K562 (cell line): Measurements from ENCODE around the gene EEF1A2. TPM values are rescaled to one million over a fixed set of nuclear protein-coding genes. Genes with fewer than 3 reads are reported as not detected.
A peak's percentile ranks its signal among the peaks of the same experiment; 100 is the strongest.

ENCODE experiments used
- ATAC-seq: fragments of 200-7000 bp; cut with Tn5 transposase; 3 replicates; pipeline ENCODE4 v1.9.1; 2020; ENCODE audit warnings: moderate library complexity
- BruUV-seq: library from RNA; stranded (reverse); fragments of 400-500 nt; replicated peaks from 2 replicates; lab custom pipeline; 2021; lab: Mats Ljungman, UMichigan
- CTCF ChIA-PET: fragments of 300-600 bp; formaldehyde crosslinking; extraction: SDS; loops from one replicate; lab custom pipeline; 2021; ENCODE audit warnings: low intra/inter-chr PET ratio; lab: Yijun Ruan, JAX
- POLR2A ChIA-PET: fragments of 300-600, 350-650 bp; sonication (Branson Sonifier 250); formaldehyde crosslinking; extraction: SDS; loops from one replicate; lab custom pipeline; 2021; ENCODE audit warnings: antibody characterized with exemption, inconsistent platforms; lab: Yijun Ruan, JAX
- DNase-seq, 4 experiments: peaks; one replicate each; pipeline versions ENCODE4 v3.0.0 to v3.0.0-alpha.2; 2011 to 2018; ENCODE audit warnings: low spot score in 3 of 4, mixed read lengths in 3 of 4; ENCODE audit errors: extremely low read depth in 1 of 4
- FAIRE-seq: peaks from 2 replicates; lab custom pipeline; 2011; peaks lifted over from hg19 to GRCh38; lab: Jason Lieb, UNC
- H2AFZ ChIP-seq: 2 replicates; pipeline ENCODE4 v1.6.0; 2011; ENCODE audit warnings: low read depth, low read length, control low read depth, inconsistent platforms
- H3K27ac ChIP-seq: fragments of 200-600 bp; 3 replicates; pipeline ENCODE4 v1.8.0; 2011; ENCODE audit warnings: low read depth, mild to moderate bottlenecking, control low read depth, inconsistent platforms, low read length, moderate library complexity, mixed read lengths; ENCODE audit errors: extremely low read depth
- H3K27me3 ChIP-seq, 2 experiments: fragments of 300-600 bp in 1 of 2; 2 replicates in 1 of 2; 3 replicates in 1 of 2; pipeline versions ENCODE4 v1.6.0 to v1.8.0; 2011; ENCODE audit warnings: inconsistent platforms in 2 of 2, low read length in 2 of 2, mild to moderate bottlenecking in 1 of 2, mixed read lengths in 1 of 2, moderate library complexity in 1 of 2; ENCODE audit not compliant: control insufficient read depth in 2 of 2, insufficient read depth in 2 of 2
- H3K36me3 ChIP-seq: fragments of 300-600 bp; 3 replicates; pipeline ENCODE4 v1.8.0; 2011; ENCODE audit warnings: mild to moderate bottlenecking, low read length, inconsistent platforms; ENCODE audit not compliant: control insufficient read depth, insufficient read depth
- H3K4me1 ChIP-seq, 2 experiments: fragments of 200-600 bp in 1 of 2; replicated peaks in 1 of 2; 2 replicates in 1 of 2; 3 replicates in 1 of 2; pipeline versions ENCODE4 v1.5.1 to v1.8.0; 2011; ENCODE audit warnings: inconsistent platforms in 2 of 2, low read length in 2 of 2, mild to moderate bottlenecking in 1 of 2, mixed read lengths in 1 of 2, moderate library complexity in 1 of 2; ENCODE audit not compliant: control insufficient read depth in 2 of 2, insufficient read depth in 2 of 2
- H3K4me2 ChIP-seq: 2 replicates; pipeline ENCODE4 v1.6.1; 2011; ENCODE audit warnings: low read length, control low read depth, inconsistent platforms, mixed read lengths; ENCODE audit not compliant: insufficient read depth
- H3K4me3 ChIP-seq: fragments of 200-600 bp; sonication (generic), shearing (Covaris generic); 2 replicates; pipeline ENCODE4 v1.5.1; 2016; ENCODE audit warnings: control low read depth, inconsistent platforms
- H3K79me2 ChIP-seq: fragments of 200-600 bp; 3 replicates; pipeline ENCODE4 v1.8.0; 2011; ENCODE audit warnings: low read length, inconsistent platforms; ENCODE audit not compliant: control insufficient read depth, insufficient read depth
- H3K9ac ChIP-seq, 2 experiments: 2 replicates each; pipeline versions ENCODE4 v1.6.0 to v1.6.1; 2011; ENCODE audit warnings: low read depth in 2 of 2, low read length in 2 of 2, control low read depth in 1 of 2, inconsistent platforms in 1 of 2, mild to moderate bottlenecking in 1 of 2, mixed read lengths in 1 of 2; ENCODE audit not compliant: insufficient read depth in 1 of 2
- H3K9me1 ChIP-seq: one replicate; pipeline ENCODE4 v1.6.0; 2011; ENCODE audit warnings: inconsistent platforms, mild to moderate bottlenecking, low read length, moderate library complexity; ENCODE audit not compliant: control insufficient read depth, insufficient read depth
- H3K9me3 ChIP-seq: replicated peaks from 2 replicates; pipeline ENCODE4 v1.5.1; 2011; ENCODE audit warnings: low read depth, low read length, inconsistent platforms; ENCODE audit not compliant: control insufficient read depth, insufficient read depth
- H4K20me1 ChIP-seq: replicated peaks from 2 replicates; pipeline ENCODE4 v1.6.1; 2011; ENCODE audit warnings: low read length, inconsistent platforms, mixed read lengths; ENCODE audit not compliant: control insufficient read depth, insufficient read depth
- ATF1 ChIP-seq, 2 experiments: fragments of 450-650 bp in 1 of 2; IDR thresholded peaks; 2 replicates each; pipeline ENCODE4 v1.6.1; 2016; ENCODE audit warnings: missing compliant biosample characterization in 1 of 2, missing genetic modification characterization in 1 of 2
- CREB3L1 ChIP-seq: fragments of 450-650 bp; IDR thresholded peaks from 2 replicates; pipeline ENCODE4 v1.6.1; 2014; ENCODE audit warnings: low read depth, mild to moderate bottlenecking, moderate library complexity, borderline replicate concordance
- DIDO1 ChIP-seq: fragments of 450-650 bp; IDR thresholded peaks from 2 replicates; pipeline ENCODE4 v1.6.1; 2016; ENCODE audit warnings: low read depth, missing biosample characterization, missing genetic modification characterization
- E2F6 ChIP-seq, 2 experiments: IDR thresholded peaks; 2 replicates each; pipeline ENCODE4 v1.6.1; 2011; ENCODE audit warnings: borderline replicate concordance in 1 of 2, control low read depth in 1 of 2, low read depth in 1 of 2, low read length in 1 of 2, mild to moderate bottlenecking in 1 of 2, mixed read lengths in 1 of 2, moderate library complexity in 1 of 2; ENCODE audit not compliant: insufficient read depth in 1 of 2, insufficient read length in 1 of 2, poor library complexity in 1 of 2, severe bottlenecking in 1 of 2; ENCODE audit errors: extremely low read depth in 1 of 2
- MAX ChIP-seq: sonication (generic); formaldehyde crosslinking; IDR thresholded peaks from 2 replicates; pipeline ENCODE4 v1.9.0; 2022; ENCODE audit warnings: mild to moderate bottlenecking, missing genetic modification reagents
- NRF1 ChIP-seq, 2 experiments: fragments of 450-650 bp; IDR thresholded peaks in 1 of 2; conservative IDR thresholded peaks in 1 of 2; 2 replicates each; pipeline ENCODE4 v1.6.1; 2014; ENCODE audit warnings: mild to moderate bottlenecking in 2 of 2
- TOE1 ChIP-seq, 2 experiments: fragments of 450-650 bp in 1 of 2; sonication (generic) in 1 of 2; formaldehyde crosslinking in 1 of 2; IDR thresholded peaks; 2 replicates each; pipeline versions ENCODE4 v1.7.1 to v1.8.0; 2016 to 2022; ENCODE audit warnings: borderline replicate concordance in 2 of 2, mild to moderate bottlenecking in 2 of 2, antibody characterized with exemption in 1 of 2, inconsistent platforms in 1 of 2, low read depth in 1 of 2, missing genetic modification reagents in 1 of 2, moderate library complexity in 1 of 2
- USF2 ChIP-seq: sonication (generic); formaldehyde crosslinking; IDR thresholded peaks from 2 replicates; pipeline ENCODE4 v1.5.0; 2020; ENCODE audit warnings: missing genetic modification reagents
- ZBTB33 ChIP-seq: sonication (generic); formaldehyde crosslinking; IDR thresholded peaks from 2 replicates; pipeline ENCODE4 v1.8.1; 2023; ENCODE audit warnings: mild to moderate bottlenecking, missing genetic modification reagents
- ZNF12 ChIP-seq: sonication (generic); formaldehyde crosslinking; IDR thresholded peaks from 2 replicates; pipeline ENCODE4 v1.4.0; 2020; ENCODE audit warnings: mild to moderate bottlenecking, missing genetic modification reagents
- ZNF311 ChIP-seq: fragments of 250-450 bp; sonication (Bioruptor Pico); IDR thresholded peaks from 2 replicates; pipeline ENCODE4 v1.4.0; 2020; ENCODE audit warnings: mild to moderate bottlenecking, moderate library complexity
- ZNF561 ChIP-seq: fragments of 450-650 bp; formaldehyde crosslinking; conservative IDR thresholded peaks from 2 replicates; pipeline ENCODE4 v1.4.0; 2020; ENCODE audit warnings: mild to moderate bottlenecking, moderate library complexity
- WGBS: fragments of 100-300 bp; shearing (Covaris generic); methylation state at CpG from one replicate; pipeline ENCODE4 v1.1.6; 2016; ENCODE audit warnings: low coverage, mixed read lengths; ENCODE audit not compliant: insufficient coverage; ENCODE audit errors: missing lambda C conversion rate; 5-methylcytosine and 5-hydroxymethylcytosine counted together
- in situ Hi-C: fragments of 300-500 bp; cut with MboI; formaldehyde crosslinking; loops from 4 replicates; pipeline ENCODE4 v1.15.0; 2018; ENCODE audit warnings: inconsistent platforms, mixed read lengths
- intact Hi-C: fragments of 100-400 bp; cut with micrococcal nuclease; formaldehyde crosslinking; loops from 2 replicates; pipeline ENCODE4 v1.14.2; 2022
- polyA plus RNA-seq, 8 experiments: library from polyadenylated mRNA; depleted of rRNA in 4 of 8; stranded (reverse) in 5 of 8; unstranded in 3 of 8; fragments of >200 nt; fragmentation: Nextera tagmentation in 2 of 8; fragmentation: Illumina TruSeq in 1 of 8; extraction: Ambion mirVana in 2 of 8; extraction: Trizol in 1 of 8; gene quantifications; 2 replicates each; pipeline versions ENCODE4 v1.2.1 to v1.2.3, GENCODE V29; 2011 to 2014; ENCODE audit warnings: inconsistent platforms in 1 of 8, missing spikeins in 1 of 8
- total RNA-seq, 7 experiments: library from RNA; depleted of rRNA in 6 of 7; stranded (reverse); fragments of >200 nt in 6 of 7; fragmentation: Illumina TruSeq in 2 of 7; extraction: Trizol in 2 of 7; gene quantifications; 2 replicates each; pipeline versions ENCODE4 v1.2.1 to v1.2.3, GENCODE V29; 2011 to 2021; ENCODE audit warnings: low replicate concordance in 1 of 7

Gene EEF1A2
- total and polyA plus RNA-seq, 9 of the 15 experiments (the other 6 are each of a cell fraction or from before 2014, with no cell fraction given) = 0.04 to 29.6 (median 11.5) TPM

- no peak for TF ChIP-seq ZNF561
Observed at GRCh38 chr20:63542696-63543095, 43.8 kb upstream of the EEF1A2 start (continued).

GRCh38 chr20:63542031-63542559 lies 43.2 kb upstream of the EEF1A2 start:
- Histone ChIP-seq H3K4me2 (no peak overlapping the region), H3K9me1 (no peaks in the 10 kb centered on the region), H3K4me3 (no peak overlapping the region), H3K27me3 (peaks cover 0 to 40% of the 10 kb centered on the region in 2 experiments; a peak in 3 of 5 replicates), H3K79me2 (no peaks in the 10 kb centered on the region), H2AFZ (peak overlapping the region; percentile 51; the same call in 1 of the 2 replicates), H3K9me3 (no peaks in the 10 kb centered on the region), H3K4me1 (peaks cover 6 to 91% of the 10 kb centered on the region in 2 experiments; a peak in 4 of 5 replicates), H4K20me1 (peaks cover 3% of the 10 kb centered on the region), H3K27ac (no peak overlapping the region), H3K36me3 (no peaks in the 10 kb centered on the region), H3K9ac (peak overlapping the region in 1 of 2 experiments; percentile 74; a peak in 2 of 4 replicates)
- ChIA-PET CTCF (interaction anchor here (0.7 kb wide), 1 partner anchor 430 kb away, joined by 3 read pairs; no protein-coding TSS in a partner anchor), POLR2A (interaction anchor here (0.6 to 1.6 kb wide), 2 partner anchors 16 to 21 kb away, joined by 3 to 4 read pairs; partner anchors contain the start of gene PPDPF)
- FAIRE-seq = no peak
- peak in 2 of 4 experiments; percentile 44 to 46 for DNase-seq
- WGBS = 32% methylated on average over 34 of the region's 36 CpGs
- in situ Hi-C loops = no loop called here
- BruUV-seq = no TSS peak
- ATAC-seq = no peak
- intact Hi-C loops = no loop called here
- TF ChIP-seq E2F6 (IDR thresholded peaks at IDR 0.05; ENCODE audit: borderline replicate concordance in 1 of 2, extremely low read depth in 1 of 2, insufficient read depth in 1 of 2, insufficient read length in 1 of 2, low read depth in 1 of 2, low read length in 1 of 2, poor library complexity in 1 of 2, severe bottlenecking in 1 of 2) (peak in 1 of 2 experiments; percentile 51), ZBTB33 (CRISPR knock-in tag) (0 out of 2 replicates have a peak, but pooled peaks have one; percentile 17), DIDO1 (tag) (no peak), USF2 (CRISPR knock-in tag) (peak; percentile 24; the same call in 1 of the 2 replicates), ZNF12 (CRISPR knock-in tag) (no peak), CREB3L1 (peak; percentile 31; the same call in 1 of the 2 replicates), MAX (peak; percentile 51; the same call in 1 of the 2 replicates), ZNF311 (no peak), TOE1 (IDR thresholded peaks at IDR 0.05; ENCODE audit: borderline replicate concordance) (no peak), TOE1 (CRISPR knock-in tag; IDR thresholded peaks at IDR 0.05; ENCODE audit: borderline replicate concordance, low read depth) (no peak), NRF1 (conservative IDR thresholded peaks at IDR 0.05 in 1 of 2, IDR thresholded peaks at IDR 0.05 in 1 of 2) (peak; percentile 65 to 77), ATF1 (CRISPR knock-in tag; IDR thresholded peaks at IDR 0.05) (no peak), ATF1 (tag; IDR thresholded peaks at IDR 0.05) (peak; percentile 53)
